Retinal pigment epithelial cell (primary cell): Measurements from ENCODE around the gene ABHD16B.
A peak's percentile ranks its signal among the peaks of the same experiment; 100 is the strongest.
"Not testable (repeated sequence)": the region's sequence is repeated elsewhere in the genome, so short reads cannot be mapped to it uniquely, and the experiment has no call there.

Experiments used
- DNase-seq: peaks from one replicate; pipeline ENCODE4 v3.0.0-alpha.2; 2010; ENCODE audit warnings: low read depth
- H3K4me3 ChIP-seq: 2 replicates; pipeline ENCODE4 v1.5.1; 2011; ENCODE audit warnings: mild to moderate bottlenecking, low read length, control low read depth, moderate library complexity
- CTCF ChIP-seq: conservative IDR thresholded peaks from 2 replicates; pipeline ENCODE4 v1.5.1; 2011; ENCODE audit warnings: low read depth, low read length, control low read depth, inconsistent platforms

The ABHD16B gene

GRCh38 chr20:63863021-63863797 is 1.9 kb downstream of the ABHD16B start:
- no peak for DNase-seq
- TF ChIP-seq CTCF: no peak
- H3K4me3 ChIP-seq: no peak overlapping the region

- H3K4me3 ChIP-seq: peak overlapping the region; percentile 89
- DNase-seq: no peak
- TF ChIP-seq CTCF: peak; percentile 65
These were observed 2.7 kb downstream of the ABHD16B start for GRCh38 chr20:63863798-63864544.

GRCh38 chr20:63864545-63864977 is 3.3 kb downstream of the ABHD16B start:
- TF ChIP-seq CTCF: no peak
- H3K4me3 ChIP-seq: peak overlapping the region; percentile 89
- DNase-seq: no peak

GRCh38 chr20:63864978-63865640 is 3.8 kb downstream of the ABHD16B start, which contains the start of gene TPD52L2:
Gene TPD52L2, plus strand, starts transcription at chr20:63865270. Its CDS starts 96 bp downstream, at chr20:63865366.
- no peak for TF ChIP-seq CTCF
- peak; percentile 94 for DNase-seq

DNA sequence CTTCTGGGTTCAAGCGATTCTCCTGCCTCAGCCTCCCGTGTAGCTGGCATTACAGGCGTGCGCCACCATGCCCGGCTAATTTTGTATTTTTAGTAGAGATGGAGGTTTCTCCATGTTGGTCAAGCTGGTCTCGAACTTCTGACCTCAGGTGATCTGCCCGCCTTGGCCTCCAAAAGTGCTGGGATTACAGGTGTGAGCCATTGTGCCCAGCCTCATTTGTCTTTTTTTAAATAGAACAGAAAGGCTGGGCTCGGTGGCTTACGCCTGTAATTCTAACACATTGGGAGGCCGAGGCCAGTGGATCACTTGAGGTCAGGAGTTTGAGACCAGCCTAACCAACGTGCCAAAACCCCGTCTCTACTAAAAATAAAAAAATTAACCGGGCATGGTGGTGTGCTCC is 5.7 kb downstream of the ABHD16B start:
- not testable (repeated sequence) for DNase-seq, H3K4me3 ChIP-seq

More at GRCh38 chr20:63864978-63865640, 3.8 kb downstream of the ABHD16B start, which contains the start of gene TPD52L2:
- H3K4me3 ChIP-seq: peak within 1 kb of the TSS; percentile 89

GRCh38 chr20:63868264-63868663 is 7.0 kb downstream of the ABHD16B start:
- TF ChIP-seq CTCF: no peak
- DNase-seq: no peak
- H3K4me3 ChIP-seq: no peak overlapping the region

GRCh38 chr20:63873477-63873971 is 12.2 kb downstream of the ABHD16B start:
- no peak overlapping the region for H3K4me3 ChIP-seq
- no peak for TF ChIP-seq CTCF
- DNase-seq: no peak

DNA sequence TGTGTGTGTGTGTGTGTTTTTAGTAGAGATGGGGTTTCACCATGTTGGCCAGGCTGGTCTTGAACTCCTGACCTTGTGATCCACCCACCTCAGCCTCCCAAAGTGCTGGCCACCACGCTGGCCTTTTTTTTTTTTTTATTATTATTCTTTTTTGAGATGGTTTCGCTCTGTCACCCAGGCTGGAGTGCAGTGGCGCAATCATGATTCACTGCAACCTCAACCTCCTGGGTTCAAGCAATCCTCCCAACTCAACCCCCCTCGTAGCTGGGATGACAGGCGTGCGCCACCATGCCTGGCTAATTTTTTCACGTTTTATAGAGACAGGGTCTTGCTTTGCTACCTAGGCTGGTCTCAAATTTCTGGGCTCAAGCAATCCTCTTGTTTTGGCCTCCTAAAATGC is 12.9 kb downstream of the ABHD16B start:
- H3K4me3 ChIP-seq, DNase-seq: not testable (repeated sequence)
